GM19099 (cell line): ENCODE measurements around the gene EVA1C.

ENCODE experiments used
- POLR2A ChIP-seq: IDR thresholded peaks from 3 replicates; pipeline ENCODE4 v1.6.1; 2011; ENCODE audit warnings: low read depth; ENCODE audit not compliant: insufficient read length; ENCODE audit errors: extremely low read depth

EVA1C gene

DNA sequence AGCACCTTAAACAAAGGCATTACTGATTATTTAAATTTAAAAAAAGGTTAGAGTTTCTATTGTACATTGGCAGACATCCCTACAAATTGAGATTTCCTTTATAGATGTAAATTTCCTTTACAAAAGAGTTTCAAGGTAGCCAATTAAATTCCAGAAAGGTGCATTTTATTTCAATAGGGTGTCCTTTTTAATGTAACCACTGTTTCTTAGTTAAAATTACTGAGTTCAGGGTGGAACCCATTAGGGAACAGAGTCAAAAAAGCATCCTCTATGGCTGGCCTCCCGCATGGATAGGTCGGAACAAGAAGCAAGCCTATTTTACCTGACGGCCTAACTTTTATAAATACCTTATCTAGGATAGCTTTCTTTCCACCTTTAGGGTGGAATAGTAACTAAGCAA, 148.4 kb downstream of the EVA1C start:
- TF ChIP-seq POLR2A, result no peak

GRCh38 chr21:32562426-32562825, 149.9 kb downstream of the EVA1C start:
- TF ChIP-seq POLR2A, result no peak

DNA sequence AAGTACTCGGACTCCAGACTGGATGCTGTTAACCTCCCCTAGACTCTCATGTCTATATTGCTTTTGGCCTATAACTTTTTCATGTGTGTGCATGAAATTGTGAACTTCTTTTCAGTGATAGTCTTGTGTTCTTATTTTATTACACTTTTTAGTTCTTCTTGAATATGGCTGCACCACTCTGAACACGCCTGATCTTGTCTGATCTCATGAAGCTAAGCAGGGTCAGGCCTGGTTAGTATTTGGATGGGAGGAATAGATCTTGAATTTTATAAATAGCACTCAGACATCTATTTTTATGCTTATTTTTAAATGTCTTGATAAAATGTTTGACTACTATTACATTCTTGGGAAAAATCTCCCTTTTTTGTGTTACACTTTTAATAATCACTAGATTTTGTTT, 150.4 kb downstream of the EVA1C start:
- TF ChIP-seq POLR2A, result no peak
